KMS-11 (cell line): ENCODE measurements around the gene ERI3.

Source experiments
- H2AFZ ChIP-seq: fragments of 200-600 bp; sonication (generic); 2 replicates; pipeline ENCODE4 v1.6.1; 2016; ENCODE audit warnings: antibody characterized with exemption, mixed run types, low read depth
- H3K27ac ChIP-seq: fragments of 200-600 bp; sonication (generic); 2 replicates; pipeline ENCODE4 v1.6.1; 2016; ENCODE audit warnings: mild to moderate bottlenecking, mixed run types
- H3K27me3 ChIP-seq: fragments of 200-600 bp; sonication (generic); 2 replicates; pipeline ENCODE4 v1.6.1; 2017; ENCODE audit warnings: mild to moderate bottlenecking, low read depth, mixed run types, moderate library complexity; ENCODE audit not compliant: insufficient read depth
- H3K36me3 ChIP-seq: fragments of 200-600 bp; sonication (generic); 2 replicates; pipeline ENCODE4 v1.6.1; 2017; ENCODE audit warnings: mild to moderate bottlenecking, mixed run types; ENCODE audit not compliant: insufficient read depth
- H3K4me1 ChIP-seq: fragments of 200-600 bp; sonication (generic); 2 replicates; pipeline ENCODE4 v1.6.1; 2016; ENCODE audit warnings: mild to moderate bottlenecking, low read depth, mixed run types; ENCODE audit not compliant: poor library complexity, severe bottlenecking
- H3K4me2 ChIP-seq: fragments of 200-600 bp; sonication (generic); 2 replicates; pipeline ENCODE4 v1.7.0; 2016; ENCODE audit warnings: mild to moderate bottlenecking, mixed run types
- H3K4me3 ChIP-seq: fragments of 200-600 bp; sonication (generic); IDR thresholded peaks from 2 replicates; pipeline ENCODE4 v1.6.1; 2017; ENCODE audit warnings: low read depth, low read length, mixed read lengths; ENCODE audit not compliant: insufficient read depth
- H3K79me2 ChIP-seq: fragments of 200-600 bp; sonication (generic); 2 replicates; pipeline ENCODE4 v1.6.1; 2016; ENCODE audit warnings: low read depth, mixed run types; ENCODE audit not compliant: insufficient read depth
- H3K9ac ChIP-seq: fragments of 200-600 bp; sonication (generic); 2 replicates; pipeline ENCODE4 v1.6.1; 2016; ENCODE audit warnings: mild to moderate bottlenecking, mixed run types
- H4K20me1 ChIP-seq: fragments of 200-600 bp; sonication (generic); 2 replicates; pipeline ENCODE4 v1.6.1; 2016; ENCODE audit warnings: mild to moderate bottlenecking, mixed run types; ENCODE audit not compliant: insufficient read depth
- CTCF ChIP-seq: fragments of 200-600 bp; sonication (generic); conservative IDR thresholded peaks from 2 replicates; pipeline ENCODE4 v1.6.1; 2017; ENCODE audit warnings: low read depth, mild to moderate bottlenecking, antibody characterized with exemption, low read length, moderate library complexity, mixed read lengths

ERI3 gene

GRCh38 chr1:44354840-44355581 is at the start of gene ERI3:
TSS of gene ERI3 (minus strand) at chr1:44355257. CDS start at chr1:44355026, 231 bp downstream.
- Histone ChIP-seq H4K20me1 (no peaks in the 10 kb centered on the region), H3K79me2 (peaks cover 24% of the 10 kb centered on the region; the same call in 1 of the 2 replicates), H3K27ac (peak within 1 kb of the TSS; percentile 35), H3K4me1 (peaks cover 16% of the 10 kb centered on the region), H3K27me3 (no peaks in the 10 kb centered on the region), H2AFZ (peak within 1 kb of the TSS; percentile 100), H3K9ac (peak within 1 kb of the TSS; percentile 73), H3K36me3 (no peaks in the 10 kb centered on the region), H3K4me2 (peak within 1 kb of the TSS; percentile 98), H3K4me3 (peak within 1 kb of the TSS; percentile 50)
- TF ChIP-seq CTCF = no peak

DNA sequence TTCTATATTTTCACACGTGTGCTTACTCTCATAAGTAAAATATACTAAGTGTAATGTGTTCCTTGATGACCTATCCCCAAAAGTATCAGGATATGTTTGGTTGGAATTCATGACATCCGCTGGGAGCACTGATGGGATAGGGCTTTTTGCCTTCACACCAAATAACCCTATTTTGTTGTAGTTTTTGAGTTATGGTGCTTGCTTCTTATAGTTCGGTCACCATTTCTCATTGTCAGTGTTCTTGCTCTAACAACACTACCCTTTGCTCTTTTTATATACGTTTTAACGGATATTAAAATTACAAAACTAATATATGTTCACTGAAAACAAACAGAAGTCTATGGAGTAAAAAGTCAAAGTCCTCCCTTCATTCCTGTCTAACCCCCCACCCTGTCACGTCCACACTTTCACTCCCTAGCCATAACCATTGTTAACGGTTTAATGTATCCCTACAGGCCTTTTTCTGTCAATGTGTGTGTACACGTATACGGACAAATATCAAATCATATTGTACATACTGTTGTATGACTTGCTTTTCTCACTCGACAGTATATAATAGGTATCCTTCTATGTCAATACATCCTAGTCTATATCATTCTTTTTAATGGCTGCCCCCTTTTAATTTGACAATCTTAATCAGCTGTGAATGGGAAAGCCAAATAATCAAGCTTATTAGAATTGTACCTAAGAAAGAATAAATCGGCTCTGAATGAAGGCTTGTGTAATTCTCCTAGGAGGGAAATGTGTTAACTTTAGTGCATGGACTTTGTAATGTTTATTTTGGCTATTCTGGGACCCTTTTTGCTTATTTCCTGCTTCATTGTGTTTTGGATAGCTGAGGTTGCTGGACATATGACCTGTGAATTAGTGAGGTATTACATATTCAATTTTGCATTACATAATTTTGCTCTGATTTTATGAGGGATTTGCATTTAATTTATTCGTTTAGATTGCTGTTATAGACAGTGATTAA is 46.5 kb upstream of the ERI3 start:
- H4K20me1 ChIP-seq = no peaks in the 10 kb centered on the region
- no peaks in the 10 kb centered on the region for H3K36me3 ChIP-seq
- no peak overlapping the region for H3K9ac ChIP-seq
- no peak for TF ChIP-seq CTCF
- H3K27me3 ChIP-seq = no peaks in the 10 kb centered on the region
- H3K27ac ChIP-seq = no peak overlapping the region
- peaks cover 7% of the 10 kb centered on the region for H3K4me1 ChIP-seq
- no peak overlapping the region for H3K4me2 ChIP-seq
- H3K4me3 ChIP-seq = no peak overlapping the region
- no peak overlapping the region for H2AFZ ChIP-seq
- H3K79me2 ChIP-seq = no peaks in the 10 kb centered on the region

DNA sequence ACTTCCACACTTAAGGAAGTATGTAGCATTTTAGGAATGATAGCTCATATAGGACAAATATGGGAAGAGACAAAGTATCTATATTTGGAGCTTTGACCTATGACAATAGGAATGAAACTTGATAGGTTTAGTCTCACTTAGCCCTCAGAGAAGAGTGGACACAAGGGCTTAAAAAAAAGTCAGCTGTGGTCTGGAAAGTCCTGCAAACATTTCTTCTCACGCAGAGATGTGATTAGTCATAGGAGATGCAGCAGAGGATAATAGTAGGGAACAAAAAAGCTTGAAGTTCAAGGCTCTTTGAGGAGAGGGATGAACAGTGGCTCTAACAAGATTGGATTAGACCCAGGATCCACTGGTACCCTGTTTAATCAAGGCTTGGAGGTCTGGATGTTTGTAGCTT is 35.2 kb upstream of the ERI3 start:
- Histone ChIP-seq H2AFZ (no peak overlapping the region), H3K4me3 (no peak overlapping the region), H3K79me2 (no peaks in the 10 kb centered on the region), H3K4me1 (no peaks in the 10 kb centered on the region), H3K27ac (no peak overlapping the region), H3K4me2 (no peak overlapping the region), H3K9ac (no peak overlapping the region), H3K36me3 (no peaks in the 10 kb centered on the region), H4K20me1 (no peaks in the 10 kb centered on the region), H3K27me3 (no peaks in the 10 kb centered on the region)
- no peak for TF ChIP-seq CTCF

GRCh38 chr1:44389437-44389836 is 34.4 kb upstream of the ERI3 start:
- no peak for TF ChIP-seq CTCF
- Histone ChIP-seq H3K36me3 (no peaks in the 10 kb centered on the region), H3K27me3 (no peaks in the 10 kb centered on the region), H3K9ac (no peak overlapping the region), H3K4me3 (no peak overlapping the region), H4K20me1 (no peaks in the 10 kb centered on the region), H3K4me1 (no peaks in the 10 kb centered on the region), H3K4me2 (no peak overlapping the region), H3K79me2 (no peaks in the 10 kb centered on the region), H2AFZ (no peak overlapping the region), H3K27ac (no peak overlapping the region)
